Measurements from ENCODE around the gene SLC29A4.

DNA sequence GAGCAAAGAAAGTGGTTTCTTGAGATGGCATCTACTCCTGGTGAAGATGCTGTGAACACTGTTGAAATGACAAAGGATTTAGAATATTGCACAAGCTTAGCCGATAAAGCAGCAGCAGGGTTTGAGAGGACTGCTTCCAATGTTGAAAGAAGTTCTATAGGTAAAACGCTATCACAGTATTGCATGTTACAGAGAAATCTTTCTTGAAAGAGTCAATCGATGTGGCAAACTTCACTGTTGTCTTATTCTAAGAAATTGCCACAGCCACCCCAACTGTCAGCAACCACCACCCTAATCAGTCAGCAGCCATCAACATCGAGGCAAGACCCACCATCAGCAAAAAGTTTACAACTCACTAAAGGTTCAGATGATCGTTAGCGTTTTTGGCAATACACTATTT is 59.9 kb downstream of the SLC29A4 start:
- TF ChIP-seq POLR2AphosphoS5 (IDR thresholded peaks at IDR 0.05; ENCODE audit: low read depth, low read length) = no peak
- TF ChIP-seq POLR2A (IDR thresholded peaks at IDR 0.05; ENCODE audit: low read depth, low read length) = no peak
